HepG2 (cell line): Measurements from ENCODE around the gene ZC3H14. TPM values are rescaled to one million over a fixed set of nuclear protein-coding genes. Genes with fewer than 3 reads are reported as not detected.

Source experiments
- ATAC-seq: fragments of 200-7000 bp; cut with Tn5 transposase; 3 replicates; pipeline ENCODE4 v1.9.1; 2020; ENCODE audit warnings: mild to moderate bottlenecking, moderate library complexity
- BruUV-seq: library from RNA; stranded (reverse); fragments of 400-500 nt; replicated peaks from 2 replicates; lab custom pipeline; 2021; lab: Mats Ljungman, UMichigan
- CTCF ChIA-PET: fragments of 300-600 bp; formaldehyde crosslinking; extraction: SDS; loops from one replicate; lab custom pipeline; 2021; ENCODE audit warnings: low total read pairs, inconsistent platforms, low intra/inter-chr PET ratio; lab: Yijun Ruan, JAX
- POLR2A ChIA-PET: fragments of 350-600 bp; sonication (Branson Sonifier 250); formaldehyde crosslinking; loops from one replicate; lab custom pipeline; 2020; ENCODE audit warnings: antibody characterized with exemption, inconsistent platforms; lab: Yijun Ruan, JAX
- DNase-seq: peaks from one replicate; pipeline ENCODE4 v3.0.0-alpha.2; 2015; ENCODE audit warnings: low spot score
- FAIRE-seq: peaks from 3 replicates; lab custom pipeline; 2011; peaks lifted over from hg19 to GRCh38; lab: Jason Lieb, UNC
- H2AFZ ChIP-seq: one replicate; pipeline ENCODE4 v1.6.1; 2011; ENCODE audit warnings: low read length, inconsistent platforms
- H3K27ac ChIP-seq: fragments of 300-600 bp; 3 replicates; pipeline ENCODE4 v1.8.0; 2011; ENCODE audit warnings: mixed run types, mild to moderate bottlenecking, mixed read lengths, low read length, inconsistent platforms; ENCODE audit not compliant: insufficient read depth; ENCODE audit errors: extremely low read length
- H3K27me3 ChIP-seq, 2 experiments: fragments of 200-600 bp in 1 of 2; 2 replicates in 1 of 2; 3 replicates in 1 of 2; pipeline versions ENCODE4 v1.6.0 to v1.8.0; 2011; ENCODE audit warnings: low read length in 2 of 2, mild to moderate bottlenecking in 2 of 2, moderate library complexity in 2 of 2, inconsistent platforms in 1 of 2; ENCODE audit not compliant: insufficient read depth in 2 of 2, control insufficient read depth in 1 of 2
- H3K36me3 ChIP-seq, 2 experiments: fragments of 200-600 bp in 1 of 2; replicated peaks in 1 of 2; 2 replicates in 1 of 2; 3 replicates in 1 of 2; pipeline versions ENCODE4 v1.5.1 to v1.8.0; 2011; ENCODE audit warnings: low read length in 2 of 2, inconsistent platforms in 1 of 2; ENCODE audit not compliant: insufficient read depth in 2 of 2, control insufficient read depth in 1 of 2
- H3K4me1 ChIP-seq: 2 replicates; pipeline ENCODE4 v1.5.1; 2012; ENCODE audit warnings: low read length, inconsistent platforms; ENCODE audit not compliant: insufficient read depth
- H3K4me2 ChIP-seq: 2 replicates; pipeline ENCODE4 v1.6.0; 2011; ENCODE audit warnings: low read depth, low read length, inconsistent platforms
- H3K4me3 ChIP-seq, 3 experiments: fragments of 200-600 bp in 1 of 3; sonication (generic), shearing (Covaris generic) in 1 of 3; replicated peaks in 1 of 3; 2 replicates each; pipeline ENCODE4 v1.5.1; 2011 to 2016; ENCODE audit warnings: low read length in 3 of 3, inconsistent platforms in 2 of 3, low read depth in 2 of 3, mild to moderate bottlenecking in 2 of 3, control low read depth in 1 of 3, mixed read lengths in 1 of 3; ENCODE audit not compliant: insufficient read depth in 1 of 3
- H3K79me2 ChIP-seq: one replicate; pipeline ENCODE4 v1.6.1; 2011; ENCODE audit warnings: low read length, inconsistent platforms; ENCODE audit not compliant: insufficient read depth
- H3K9ac ChIP-seq: 2 replicates; pipeline ENCODE4 v1.6.0; 2011; ENCODE audit warnings: mild to moderate bottlenecking, low read depth, low read length, inconsistent platforms; ENCODE audit not compliant: insufficient read depth
- H3K9me3 ChIP-seq: 2 replicates; pipeline ENCODE4 v1.5.1; 2012; ENCODE audit warnings: mild to moderate bottlenecking, low read length
- H4K20me1 ChIP-seq: 2 replicates; pipeline ENCODE4 v1.6.0; 2011; ENCODE audit warnings: inconsistent platforms, mild to moderate bottlenecking, low read length, moderate library complexity; ENCODE audit not compliant: insufficient read depth
- ARID2 ChIP-seq: sonication (generic); formaldehyde crosslinking; IDR thresholded peaks from 2 replicates; pipeline ENCODE4 v1.8.1; 2022; ENCODE audit warnings: mild to moderate bottlenecking, missing genetic modification reagents, borderline replicate concordance
- JARID2 ChIP-seq: sonication (generic); formaldehyde crosslinking; IDR thresholded peaks from 2 replicates; pipeline ENCODE4 v1.8.1; 2023; ENCODE audit warnings: missing genetic modification reagents, inconsistent platforms; ENCODE audit not compliant: insufficient replicate concordance
- MTA1 ChIP-seq: sonication (generic); formaldehyde crosslinking; IDR thresholded peaks from 2 replicates; pipeline ENCODE4 v1.4.0; 2020; ENCODE audit warnings: missing genetic modification reagents, mild to moderate bottlenecking, borderline replicate concordance
- NRL ChIP-seq: sonication (generic); formaldehyde crosslinking; IDR thresholded peaks from 2 replicates; pipeline ENCODE4 v1.5.0; 2020; ENCODE audit warnings: missing genetic modification reagents, mild to moderate bottlenecking, moderate library complexity, borderline replicate concordance
- SNRNP70 ChIP-seq: fragments of 200-400 bp; formaldehyde crosslinking; IDR thresholded peaks from 2 replicates; pipeline ENCODE4 v1.6.1; 2017; ENCODE audit warnings: mild to moderate bottlenecking, low read depth, low read length, moderate library complexity
- ZNF383 ChIP-seq: sonication (generic); formaldehyde crosslinking; IDR thresholded peaks from 2 replicates; pipeline ENCODE4 v1.4.0; 2020; ENCODE audit warnings: missing genetic modification reagents, mild to moderate bottlenecking, borderline replicate concordance
- WGBS: methylation state at CpG from one replicate; pipeline ENCODE4 v1.1.6; 2017; ENCODE audit warnings: low lambda C conversion rate; 5-methylcytosine and 5-hydroxymethylcytosine counted together
- in situ Hi-C: cut with HindIII; loops from 2 replicates; pipeline ENCODE4 v1.10.0; 2017; ENCODE audit warnings: low pct_unique_long_range_greater_than_20kb; ENCODE audit not compliant: extremely low pct_ligation_motif_present
- intact Hi-C: fragments of 100-400 bp; cut with micrococcal nuclease; formaldehyde crosslinking; loops from one replicate; pipeline ENCODE4 v1.10.0; 2022; ENCODE audit not compliant: unreplicated experiment
- polyA plus RNA-seq, 8 experiments: library from polyadenylated mRNA; depleted of rRNA in 3 of 8; stranded (reverse) in 7 of 8; unstranded in 1 of 8; fragments of >200 nt; fragmentation: Illumina TruSeq in 4 of 8; extraction: Trizol in 4 of 8; gene quantifications; 2 replicates each; pipeline versions ENCODE4 v1.2.1 to v1.2.3, GENCODE V29; 2011 to 2016; ENCODE audit warnings: low read depth in 4 of 8, missing spikeins in 1 of 8, mixed read lengths in 1 of 8; ENCODE audit not compliant: insufficient read depth in 1 of 8
- total RNA-seq, 5 experiments: library from RNA; depleted of rRNA; stranded (reverse); fragments of >200 nt; fragmentation: Illumina TruSeq; extraction: Trizol; gene quantifications; 2 replicates each; pipeline ENCODE4 v1.2.3, GENCODE V29; 2016; ENCODE audit warnings: low read depth in 1 of 5
- TF ChIP-seq, protein P1 (sequence below): sonication (generic); formaldehyde crosslinking; IDR thresholded peaks from 2 replicates; pipeline ENCODE4 v1.9.0; 2022; ENCODE audit warnings: missing genetic modification reagents, mild to moderate bottlenecking, borderline replicate concordance
- TF ChIP-seq, protein P2 (sequence below): sonication (generic); formaldehyde crosslinking; IDR thresholded peaks from 2 replicates; pipeline ENCODE4 v1.4.0; 2020; ENCODE audit warnings: missing genetic modification reagents
- TF ChIP-seq, protein P3 (sequence below): sonication (generic); formaldehyde crosslinking; IDR thresholded peaks from 2 replicates; pipeline ENCODE4 v1.9.0; 2021; ENCODE audit warnings: missing genetic modification reagents, borderline replicate concordance
- TF ChIP-seq, protein P4 (sequence below): sonication (generic); formaldehyde crosslinking; IDR thresholded peaks from 2 replicates; pipeline ENCODE4 v1.4.0; 2020; ENCODE audit warnings: missing genetic modification reagents, borderline replicate concordance

ZC3H14 gene
- total and polyA plus RNA-seq, 2 of the 13 experiments (the other 11 are each of a cell fraction or from before 2014, with no cell fraction given), result 65.1 to 67.5 TPM

DNA sequence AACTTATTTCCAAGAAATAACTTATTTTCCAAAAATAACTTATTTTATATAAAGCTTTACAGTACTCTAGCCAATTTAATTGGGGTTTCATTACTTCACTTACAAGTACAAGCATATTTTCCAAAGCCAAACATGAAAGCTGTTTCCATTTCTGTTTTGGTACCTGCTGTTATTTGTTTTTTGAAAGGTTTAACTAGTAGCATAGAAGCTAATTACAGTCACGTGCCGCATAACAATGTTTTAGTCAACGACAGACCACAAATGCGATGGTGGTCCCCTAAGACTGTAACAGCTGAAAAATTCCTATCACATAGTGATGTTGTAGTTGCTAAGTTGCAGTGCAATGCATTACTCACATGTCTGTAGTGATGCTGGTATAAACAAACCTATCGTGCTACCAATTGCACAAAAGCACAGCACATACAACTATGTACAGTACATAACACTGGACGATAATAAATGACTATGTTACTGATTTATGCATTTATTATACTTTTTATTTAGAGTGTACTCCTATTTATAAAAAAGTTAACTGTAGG is 29.7 kb upstream of the ZC3H14 start:
- Histone ChIP-seq H3K79me2 (no peaks in the 10 kb centered on the region), H3K9me3 (no peaks in the 10 kb centered on the region), H3K4me2 (no peak overlapping the region), H3K4me3 (no peak overlapping the region), H3K4me1 (peaks cover 19% of the 10 kb centered on the region), H3K27ac (no peak overlapping the region), H3K27me3 (no peaks in the 10 kb centered on the region), H4K20me1 (no peaks in the 10 kb centered on the region), H3K36me3 (no peaks in the 10 kb centered on the region), H3K9ac (no peak overlapping the region), H2AFZ (no peak overlapping the region)
- 96% methylated on average over 6 of the region's 6 CpGs for WGBS
- in situ Hi-C loops (no loop called here), intact Hi-C loops (no loop called here)
- CTCF ChIA-PET, result no interaction called here
- BruUV-seq, result no TSS peak
- TF ChIP-seq MTA1 (CRISPR knock-in tag), result no peak
- TF ChIP-seq, protein P1, sequence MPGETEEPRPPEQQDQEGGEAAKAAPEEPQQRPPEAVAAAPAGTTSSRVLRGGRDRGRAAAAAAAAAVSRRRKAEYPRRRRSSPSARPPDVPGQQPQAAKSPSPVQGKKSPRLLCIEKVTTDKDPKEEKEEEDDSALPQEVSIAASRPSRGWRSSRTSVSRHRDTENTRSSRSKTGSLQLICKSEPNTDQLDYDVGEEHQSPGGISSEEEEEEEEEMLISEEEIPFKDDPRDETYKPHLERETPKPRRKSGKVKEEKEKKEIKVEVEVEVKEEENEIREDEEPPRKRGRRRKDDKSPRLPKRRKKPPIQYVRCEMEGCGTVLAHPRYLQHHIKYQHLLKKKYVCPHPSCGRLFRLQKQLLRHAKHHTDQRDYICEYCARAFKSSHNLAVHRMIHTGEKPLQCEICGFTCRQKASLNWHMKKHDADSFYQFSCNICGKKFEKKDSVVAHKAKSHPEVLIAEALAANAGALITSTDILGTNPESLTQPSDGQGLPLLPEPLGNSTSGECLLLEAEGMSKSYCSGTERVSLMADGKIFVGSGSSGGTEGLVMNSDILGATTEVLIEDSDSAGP, result no peak
- no peak for TF ChIP-seq JARID2 (CRISPR knock-in tag)
- TF ChIP-seq, protein P2, sequence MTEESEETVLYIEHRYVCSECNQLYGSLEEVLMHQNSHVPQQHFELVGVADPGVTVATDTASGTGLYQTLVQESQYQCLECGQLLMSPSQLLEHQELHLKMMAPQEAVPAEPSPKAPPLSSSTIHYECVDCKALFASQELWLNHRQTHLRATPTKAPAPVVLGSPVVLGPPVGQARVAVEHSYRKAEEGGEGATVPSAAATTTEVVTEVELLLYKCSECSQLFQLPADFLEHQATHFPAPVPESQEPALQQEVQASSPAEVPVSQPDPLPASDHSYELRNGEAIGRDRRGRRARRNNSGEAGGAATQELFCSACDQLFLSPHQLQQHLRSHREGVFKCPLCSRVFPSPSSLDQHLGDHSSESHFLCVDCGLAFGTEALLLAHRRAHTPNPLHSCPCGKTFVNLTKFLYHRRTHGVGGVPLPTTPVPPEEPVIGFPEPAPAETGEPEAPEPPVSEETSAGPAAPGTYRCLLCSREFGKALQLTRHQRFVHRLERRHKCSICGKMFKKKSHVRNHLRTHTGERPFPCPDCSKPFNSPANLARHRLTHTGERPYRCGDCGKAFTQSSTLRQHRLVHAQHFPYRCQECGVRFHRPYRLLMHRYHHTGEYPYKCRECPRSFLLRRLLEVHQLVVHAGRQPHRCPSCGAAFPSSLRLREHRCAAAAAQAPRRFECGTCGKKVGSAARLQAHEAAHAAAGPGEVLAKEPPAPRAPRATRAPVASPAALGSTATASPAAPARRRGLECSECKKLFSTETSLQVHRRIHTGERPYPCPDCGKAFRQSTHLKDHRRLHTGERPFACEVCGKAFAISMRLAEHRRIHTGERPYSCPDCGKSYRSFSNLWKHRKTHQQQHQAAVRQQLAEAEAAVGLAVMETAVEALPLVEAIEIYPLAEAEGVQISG (CRISPR knock-in tag), result no peak
- TF ChIP-seq, protein P3, sequence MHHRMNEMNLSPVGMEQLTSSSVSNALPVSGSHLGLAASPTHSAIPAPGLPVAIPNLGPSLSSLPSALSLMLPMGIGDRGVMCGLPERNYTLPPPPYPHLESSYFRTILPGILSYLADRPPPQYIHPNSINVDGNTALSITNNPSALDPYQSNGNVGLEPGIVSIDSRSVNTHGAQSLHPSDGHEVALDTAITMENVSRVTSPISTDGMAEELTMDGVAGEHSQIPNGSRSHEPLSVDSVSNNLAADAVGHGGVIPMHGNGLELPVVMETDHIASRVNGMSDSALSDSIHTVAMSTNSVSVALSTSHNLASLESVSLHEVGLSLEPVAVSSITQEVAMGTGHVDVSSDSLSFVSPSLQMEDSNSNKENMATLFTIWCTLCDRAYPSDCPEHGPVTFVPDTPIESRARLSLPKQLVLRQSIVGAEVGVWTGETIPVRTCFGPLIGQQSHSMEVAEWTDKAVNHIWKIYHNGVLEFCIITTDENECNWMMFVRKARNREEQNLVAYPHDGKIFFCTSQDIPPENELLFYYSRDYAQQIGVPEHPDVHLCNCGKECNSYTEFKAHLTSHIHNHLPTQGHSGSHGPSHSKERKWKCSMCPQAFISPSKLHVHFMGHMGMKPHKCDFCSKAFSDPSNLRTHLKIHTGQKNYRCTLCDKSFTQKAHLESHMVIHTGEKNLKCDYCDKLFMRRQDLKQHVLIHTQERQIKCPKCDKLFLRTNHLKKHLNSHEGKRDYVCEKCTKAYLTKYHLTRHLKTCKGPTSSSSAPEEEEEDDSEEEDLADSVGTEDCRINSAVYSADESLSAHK, result no peak
- no peak for TF ChIP-seq ZNF383 (CRISPR knock-in tag)
- no peak for TF ChIP-seq NRL (CRISPR knock-in tag)
- no peak for TF ChIP-seq SNRNP70
- TF ChIP-seq, protein P4, sequence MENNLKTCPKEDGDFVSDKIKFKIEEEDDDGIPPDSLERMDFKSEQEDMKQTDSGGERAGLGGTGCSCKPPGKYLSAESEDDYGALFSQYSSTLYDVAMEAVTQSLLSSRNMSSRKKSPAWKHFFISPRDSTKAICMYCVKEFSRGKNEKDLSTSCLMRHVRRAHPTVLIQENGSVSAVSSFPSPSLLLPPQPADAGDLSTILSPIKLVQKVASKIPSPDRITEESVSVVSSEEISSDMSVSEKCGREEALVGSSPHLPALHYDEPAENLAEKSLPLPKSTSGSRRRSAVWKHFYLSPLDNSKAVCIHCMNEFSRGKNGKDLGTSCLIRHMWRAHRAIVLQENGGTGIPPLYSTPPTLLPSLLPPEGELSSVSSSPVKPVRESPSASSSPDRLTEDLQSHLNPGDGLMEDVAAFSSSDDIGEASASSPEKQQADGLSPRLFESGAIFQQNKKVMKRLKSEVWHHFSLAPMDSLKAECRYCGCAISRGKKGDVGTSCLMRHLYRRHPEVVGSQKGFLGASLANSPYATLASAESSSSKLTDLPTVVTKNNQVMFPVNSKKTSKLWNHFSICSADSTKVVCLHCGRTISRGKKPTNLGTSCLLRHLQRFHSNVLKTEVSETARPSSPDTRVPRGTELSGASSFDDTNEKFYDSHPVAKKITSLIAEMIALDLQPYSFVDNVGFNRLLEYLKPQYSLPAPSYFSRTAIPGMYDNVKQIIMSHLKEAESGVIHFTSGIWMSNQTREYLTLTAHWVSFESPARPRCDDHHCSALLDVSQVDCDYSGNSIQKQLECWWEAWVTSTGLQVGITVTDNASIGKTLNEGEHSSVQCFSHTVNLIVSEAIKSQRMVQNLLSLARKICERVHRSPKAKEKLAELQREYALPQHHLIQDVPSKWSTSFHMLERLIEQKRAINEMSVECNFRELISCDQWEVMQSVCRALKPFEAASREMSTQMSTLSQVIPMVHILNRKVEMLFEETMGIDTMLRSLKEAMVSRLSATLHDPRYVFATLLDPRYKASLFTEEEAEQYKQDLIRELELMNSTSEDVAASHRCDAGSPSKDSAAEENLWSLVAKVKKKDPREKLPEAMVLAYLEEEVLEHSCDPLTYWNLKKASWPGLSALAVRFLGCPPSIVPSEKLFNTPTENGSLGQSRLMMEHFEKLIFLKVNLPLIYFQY (CRISPR knock-in tag), result no peak
- no peak for TF ChIP-seq ARID2 (CRISPR knock-in tag)
- DNase-seq (no peak), ATAC-seq (no peak), FAIRE-seq (no peak)
- POLR2A ChIA-PET, result no interaction called here
